ENCODE data around the gene TMEM150B. TPM values are rescaled to one million over a fixed set of nuclear protein-coding genes. Genes with fewer than 3 reads are reported as not detected.

Gene TMEM150B
- total and polyA plus RNA-seq, 2 donors (not counting 3 experiments of a cell fraction or from before 2014, with no cell fraction given): not detected

DNA sequence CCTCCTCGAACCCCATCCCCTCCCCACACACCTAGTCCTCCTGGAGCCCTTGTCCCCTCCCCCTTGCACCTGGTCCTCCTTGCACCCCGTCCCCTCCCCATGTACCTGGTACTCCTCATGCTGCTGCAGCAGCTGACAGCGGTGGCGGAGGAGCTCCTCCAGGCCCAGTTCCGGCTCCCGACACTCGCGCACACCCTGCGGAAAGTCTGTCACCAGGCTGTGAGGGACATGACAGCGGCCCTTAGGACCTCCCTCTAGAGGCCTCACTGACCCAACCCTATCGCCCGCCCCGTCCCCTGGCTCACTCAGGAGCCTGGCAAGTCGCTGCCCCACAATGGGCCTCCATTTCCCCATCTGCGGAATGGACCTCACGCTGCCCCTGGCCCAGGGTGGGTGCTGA lies 60.0 kb downstream of the TMEM150B start:
- Histone ChIP-seq H3K9me3 (replicated peaks; ENCODE audit: control insufficient read depth, insufficient read depth, low read length) (no peaks in the 10 kb centered on the region), H3K4me3 (replicated peaks in 1 of 3; ENCODE audit: insufficient read depth in 1 of 3, low read depth in 1 of 3, low read length in 3 of 3) (no peak overlapping the region), H2AFZ (ENCODE audit: low read depth, low read length) (no peak overlapping the region), H3K4me2 (ENCODE audit: insufficient read depth, low read length) (no peak overlapping the region), H3K4me1 (ENCODE audit: control insufficient read depth, extremely low read depth, insufficient read depth, low read length) (no peaks in the 10 kb centered on the region), H3K36me3 (ENCODE audit: control insufficient read depth in 2 of 2, extremely low read depth in 1 of 2, insufficient read depth in 2 of 2, low read length in 2 of 2) (no peaks in the 10 kb centered on the region), H3K9me1 (replicated peaks; ENCODE audit: control insufficient read depth, extremely low read depth, insufficient read depth, low read length) (no peaks in the 10 kb centered on the region), H3K79me2 (ENCODE audit: control insufficient read depth, insufficient read depth, low read length) (no peaks in the 10 kb centered on the region), H3K27ac (ENCODE audit: insufficient read depth, low read depth, low read length) (no peak overlapping the region), H3K9ac (replicated peaks; ENCODE audit: extremely low read depth, insufficient read depth, low read length) (no peak overlapping the region), H3K27me3 (ENCODE audit: control insufficient read depth in 2 of 2, insufficient read depth in 2 of 2, low read length in 2 of 2) (no peaks in the 10 kb centered on the region), H4K20me1 (replicated peaks; ENCODE audit: control insufficient read depth, extremely low read depth, insufficient read depth, low read length) (no peaks in the 10 kb centered on the region)
- FAIRE-seq (no peak), DNase-seq (ENCODE audit: low read depth, low spot score) (no peak)
- ChIA-PET CTCF (no interaction called here), POLR2A (no interaction called here)
- intact Hi-C loops (cut with micrococcal nuclease): no loop called here
- dilution Hi-C loops (cut with MboI; ENCODE audit: extremely low pct_ligation_motif_present, low sequenced_read_pairs): no loop called here
- no TSS peak for BruUV-seq (replicated peaks)
- TF ChIP-seq MYC (IDR thresholded peaks at IDR 0.05; ENCODE audit: low read depth, low read length): no peak
- TF ChIP-seq FOS (IDR thresholded peaks at IDR 0.05; ENCODE audit: borderline replicate concordance, insufficient read depth, low read length): no peak
- no peak for TF ChIP-seq JUN (IDR thresholded peaks at IDR 0.05; ENCODE audit: borderline replicate concordance, insufficient read depth, insufficient read length, low read depth)
- TF ChIP-seq MAX (IDR thresholded peaks at IDR 0.05; ENCODE audit: insufficient read depth, insufficient read length): no peak
- TF ChIP-seq EZH2 (IDR thresholded peaks at IDR 0.05; ENCODE audit: borderline replicate concordance, low read depth, low read length, severe bottlenecking): no peak
- no peak for TF ChIP-seq POLR2A (IDR thresholded peaks at IDR 0.05; ENCODE audit: low read depth, low read length)
- TF ChIP-seq POLR2AphosphoS5 (IDR thresholded peaks at IDR 0.05; ENCODE audit: insufficient read depth, low read depth, low read length): no peak
- TF ChIP-seq GATA2 (IDR thresholded peaks at IDR 0.05; ENCODE audit: insufficient read depth, insufficient read length, low read depth, low read length): no peak
- TF ChIP-seq, protein P1, sequence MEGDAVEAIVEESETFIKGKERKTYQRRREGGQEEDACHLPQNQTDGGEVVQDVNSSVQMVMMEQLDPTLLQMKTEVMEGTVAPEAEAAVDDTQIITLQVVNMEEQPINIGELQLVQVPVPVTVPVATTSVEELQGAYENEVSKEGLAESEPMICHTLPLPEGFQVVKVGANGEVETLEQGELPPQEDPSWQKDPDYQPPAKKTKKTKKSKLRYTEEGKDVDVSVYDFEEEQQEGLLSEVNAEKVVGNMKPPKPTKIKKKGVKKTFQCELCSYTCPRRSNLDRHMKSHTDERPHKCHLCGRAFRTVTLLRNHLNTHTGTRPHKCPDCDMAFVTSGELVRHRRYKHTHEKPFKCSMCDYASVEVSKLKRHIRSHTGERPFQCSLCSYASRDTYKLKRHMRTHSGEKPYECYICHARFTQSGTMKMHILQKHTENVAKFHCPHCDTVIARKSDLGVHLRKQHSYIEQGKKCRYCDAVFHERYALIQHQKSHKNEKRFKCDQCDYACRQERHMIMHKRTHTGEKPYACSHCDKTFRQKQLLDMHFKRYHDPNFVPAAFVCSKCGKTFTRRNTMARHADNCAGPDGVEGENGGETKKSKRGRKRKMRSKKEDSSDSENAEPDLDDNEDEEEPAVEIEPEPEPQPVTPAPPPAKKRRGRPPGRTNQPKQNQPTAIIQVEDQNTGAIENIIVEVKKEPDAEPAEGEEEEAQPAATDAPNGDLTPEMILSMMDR (IDR thresholded peaks at IDR 0.05; ENCODE audit: extremely low read depth in 1 of 2, insufficient read depth in 1 of 2, low read depth in 1 of 2, low read length in 2 of 2): no peak
